ENCODE results near the gene AUTS2.
A peak's percentile ranks its signal among the peaks of the same experiment; 100 is the strongest.

Gene AUTS2

DNA sequence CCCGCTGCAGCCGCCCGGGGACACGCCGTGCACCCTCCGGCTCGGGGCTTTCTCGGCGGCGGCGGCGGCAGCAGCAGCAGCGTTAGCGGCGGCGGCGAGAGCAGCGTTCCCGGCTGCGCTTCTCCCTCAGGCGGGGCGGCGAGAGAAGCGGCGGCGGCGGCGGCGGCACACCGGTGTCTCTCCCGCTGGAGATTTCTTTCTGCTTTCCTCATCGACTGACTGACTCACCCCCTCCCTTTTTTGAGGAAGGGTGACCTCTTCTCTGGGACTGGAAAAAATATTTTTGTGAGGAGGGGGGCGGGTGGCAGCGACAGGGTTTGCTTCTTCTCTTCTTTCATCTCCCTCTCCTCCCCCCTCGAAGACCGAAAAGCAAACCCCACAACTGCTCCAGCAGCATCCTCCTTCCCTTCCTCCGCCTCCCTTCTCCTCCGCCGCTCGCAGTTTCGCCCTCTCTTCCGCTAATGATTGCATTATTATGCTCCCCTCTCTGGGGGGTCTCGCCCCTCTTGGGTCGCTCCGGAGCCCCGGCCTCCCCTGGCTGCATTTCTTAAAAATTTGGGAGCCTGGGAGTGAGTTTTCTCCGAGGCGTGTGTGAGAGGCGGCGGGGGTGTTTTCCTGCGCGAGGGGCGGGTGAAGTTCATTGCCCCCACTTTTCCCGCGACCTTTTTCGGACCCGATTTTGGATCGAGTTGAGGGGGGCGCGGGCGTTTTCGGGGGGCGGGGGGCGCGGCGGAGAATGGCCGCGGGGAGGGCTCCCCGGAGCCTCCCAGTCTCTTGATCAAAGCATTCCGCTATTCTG, 411 bp downstream of the AUTS2 start:
- H3K9me3 ChIP-seq (ENCODE audit: insufficient read depth, low read depth, low read length): no peaks in the 10 kb centered on the region
- peak overlapping the region; percentile 93 for H3K4me3 ChIP-seq (ENCODE audit: low read length, poor library complexity, severe bottlenecking)
- no peak for TF ChIP-seq EZH2phosphoT487 (IDR thresholded peaks at IDR 0.05; ENCODE audit: borderline replicate concordance)
- TF ChIP-seq, protein P1, sequence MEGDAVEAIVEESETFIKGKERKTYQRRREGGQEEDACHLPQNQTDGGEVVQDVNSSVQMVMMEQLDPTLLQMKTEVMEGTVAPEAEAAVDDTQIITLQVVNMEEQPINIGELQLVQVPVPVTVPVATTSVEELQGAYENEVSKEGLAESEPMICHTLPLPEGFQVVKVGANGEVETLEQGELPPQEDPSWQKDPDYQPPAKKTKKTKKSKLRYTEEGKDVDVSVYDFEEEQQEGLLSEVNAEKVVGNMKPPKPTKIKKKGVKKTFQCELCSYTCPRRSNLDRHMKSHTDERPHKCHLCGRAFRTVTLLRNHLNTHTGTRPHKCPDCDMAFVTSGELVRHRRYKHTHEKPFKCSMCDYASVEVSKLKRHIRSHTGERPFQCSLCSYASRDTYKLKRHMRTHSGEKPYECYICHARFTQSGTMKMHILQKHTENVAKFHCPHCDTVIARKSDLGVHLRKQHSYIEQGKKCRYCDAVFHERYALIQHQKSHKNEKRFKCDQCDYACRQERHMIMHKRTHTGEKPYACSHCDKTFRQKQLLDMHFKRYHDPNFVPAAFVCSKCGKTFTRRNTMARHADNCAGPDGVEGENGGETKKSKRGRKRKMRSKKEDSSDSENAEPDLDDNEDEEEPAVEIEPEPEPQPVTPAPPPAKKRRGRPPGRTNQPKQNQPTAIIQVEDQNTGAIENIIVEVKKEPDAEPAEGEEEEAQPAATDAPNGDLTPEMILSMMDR (conservative IDR thresholded peaks at IDR 0.05; ENCODE audit: low read length): no peak
- peak overlapping the region; percentile 79 for H3K9ac ChIP-seq (ENCODE audit: low read depth, low read length, poor library complexity, severe bottlenecking)
- peaks cover 39% of the 10 kb centered on the region for H4K20me1 ChIP-seq (ENCODE audit: insufficient read depth, low read length, poor library complexity, severe bottlenecking)
- H3K4me2 ChIP-seq (ENCODE audit: low read depth, low read length, poor library complexity, severe bottlenecking): peak overlapping the region; percentile 77
- H3K79me2 ChIP-seq (ENCODE audit: insufficient read depth, low read length): peaks cover 43% of the 10 kb centered on the region
- peaks cover 42% of the 10 kb centered on the region for H3K4me1 ChIP-seq (ENCODE audit: insufficient read depth, low read length, poor library complexity, severe bottlenecking)
- H3F3A ChIP-seq (ENCODE audit: low read depth): no peaks in the 10 kb centered on the region
- no peaks in the 10 kb centered on the region for H3K9me2 ChIP-seq (replicated peaks; ENCODE audit: low read depth, low read length)
- H3K27me3 ChIP-seq (ENCODE audit: insufficient read depth, low read length, poor library complexity, severe bottlenecking): no peaks in the 10 kb centered on the region
- peak overlapping the region; percentile 82 for H2AFZ ChIP-seq (ENCODE audit: low read length)
- no peaks in the 10 kb centered on the region for H3K36me3 ChIP-seq (ENCODE audit: insufficient read depth, low read length)

DNA sequence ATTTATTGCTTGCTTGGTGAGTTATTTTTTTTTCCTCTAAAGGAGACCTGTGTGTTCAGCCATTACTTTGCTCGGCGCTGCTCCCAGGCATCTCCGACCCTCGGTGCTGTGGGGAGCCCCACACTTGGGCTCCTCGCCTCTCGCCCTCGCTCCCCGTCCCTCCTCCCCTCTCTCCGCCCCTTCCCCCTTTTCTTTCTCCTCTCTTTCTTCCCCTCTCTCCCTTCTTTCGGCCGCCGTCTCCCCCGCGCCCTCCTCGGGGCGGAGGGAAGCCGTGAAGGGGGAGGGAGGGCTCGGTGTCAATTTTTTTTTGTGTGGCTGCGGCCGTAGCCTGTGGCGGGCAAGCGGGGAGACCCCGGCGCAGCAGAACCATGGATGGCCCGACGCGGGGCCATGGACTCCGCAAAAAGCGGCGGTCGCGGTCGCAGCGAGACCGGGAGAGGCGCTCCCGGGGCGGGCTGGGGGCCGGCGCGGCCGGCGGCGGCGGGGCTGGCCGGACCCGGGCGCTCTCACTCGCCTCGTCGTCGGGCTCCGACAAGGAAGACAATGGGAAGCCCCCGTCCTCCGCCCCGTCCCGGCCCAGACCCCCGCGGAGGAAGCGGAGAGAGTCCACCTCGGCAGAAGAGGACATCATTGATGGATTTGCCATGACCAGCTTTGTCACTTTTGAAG, 1.1 kb downstream of the AUTS2 start:
- Histone ChIP-seq H3K27me3 (ENCODE audit: insufficient read depth, low read length, poor library complexity, severe bottlenecking) (no peaks in the 10 kb centered on the region), H3K79me2 (ENCODE audit: insufficient read depth, low read length) (peaks cover 44% of the 10 kb centered on the region), H3K4me1 (ENCODE audit: insufficient read depth, low read length, poor library complexity, severe bottlenecking) (peaks cover 48% of the 10 kb centered on the region), H4K20me1 (ENCODE audit: insufficient read depth, low read length, poor library complexity, severe bottlenecking) (peaks cover 44% of the 10 kb centered on the region), H3F3A (ENCODE audit: low read depth) (no peaks in the 10 kb centered on the region), H3K9me3 (ENCODE audit: insufficient read depth, low read depth, low read length) (no peaks in the 10 kb centered on the region), H3K9ac (ENCODE audit: low read depth, low read length, poor library complexity, severe bottlenecking) (peak overlapping the region; percentile 79), H3K9me2 (replicated peaks; ENCODE audit: low read depth, low read length) (no peaks in the 10 kb centered on the region), H3K4me3 (ENCODE audit: low read length, poor library complexity, severe bottlenecking) (peak overlapping the region; percentile 93), H3K36me3 (ENCODE audit: insufficient read depth, low read length) (no peaks in the 10 kb centered on the region), H2AFZ (ENCODE audit: low read length) (peak overlapping the region; percentile 66), H3K4me2 (ENCODE audit: low read depth, low read length, poor library complexity, severe bottlenecking) (peak overlapping the region; percentile 77)
- TF ChIP-seq, protein P1 (conservative IDR thresholded peaks at IDR 0.05; ENCODE audit: low read length): no peak
- no peak for TF ChIP-seq EZH2phosphoT487 (IDR thresholded peaks at IDR 0.05; ENCODE audit: borderline replicate concordance)

DNA sequence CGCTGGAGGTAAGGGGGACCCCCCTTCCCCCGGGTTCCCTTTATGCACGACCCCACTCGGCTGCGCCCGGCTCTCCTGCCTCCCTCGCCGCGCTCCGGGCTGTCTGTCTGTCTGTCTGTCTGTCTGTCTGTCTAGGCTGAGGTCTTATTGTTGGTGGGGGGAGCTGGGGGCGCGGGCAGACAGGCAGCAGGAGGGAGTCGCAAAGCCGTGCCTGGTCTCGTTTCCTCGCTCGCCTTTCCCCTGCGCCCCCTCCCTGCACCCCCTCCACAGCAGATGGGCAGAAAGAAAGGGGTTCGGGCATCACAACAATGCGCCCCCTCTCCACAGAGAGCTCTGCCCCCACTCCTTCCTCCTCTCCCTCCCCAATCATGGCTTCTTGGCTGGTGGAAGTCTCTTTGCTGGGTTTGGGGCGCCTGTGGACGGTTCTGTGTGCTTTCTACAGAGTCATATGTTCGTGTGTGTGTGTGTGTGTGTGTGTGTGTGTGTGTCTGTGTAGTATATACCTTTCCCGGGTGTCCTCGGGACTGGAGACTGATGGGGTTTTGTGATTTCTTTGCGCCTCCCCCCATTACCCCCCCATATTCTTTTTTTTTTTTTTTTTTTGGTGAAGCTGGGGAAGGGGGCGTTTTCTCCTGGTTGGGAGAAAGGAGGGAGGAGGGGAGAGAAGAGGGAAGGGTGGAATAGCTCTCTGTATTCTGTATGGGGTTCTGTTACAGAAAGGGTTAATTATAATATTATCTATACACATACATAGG, 1.9 kb downstream of the AUTS2 start:
- peak overlapping the region; percentile 79 for H3K9ac ChIP-seq (ENCODE audit: low read depth, low read length, poor library complexity, severe bottlenecking)
- H3K4me2 ChIP-seq (ENCODE audit: low read depth, low read length, poor library complexity, severe bottlenecking): peak overlapping the region; percentile 77
- no peaks in the 10 kb centered on the region for H3K9me2 ChIP-seq (replicated peaks; ENCODE audit: low read depth, low read length)
- peaks cover 55% of the 10 kb centered on the region for H3K4me1 ChIP-seq (ENCODE audit: insufficient read depth, low read length, poor library complexity, severe bottlenecking)
- TF ChIP-seq EZH2phosphoT487 (IDR thresholded peaks at IDR 0.05; ENCODE audit: borderline replicate concordance): no peak
- TF ChIP-seq, protein P1 (conservative IDR thresholded peaks at IDR 0.05; ENCODE audit: low read length): no peak
- H3K79me2 ChIP-seq (ENCODE audit: insufficient read depth, low read length): peaks cover 51% of the 10 kb centered on the region
- H3K9me3 ChIP-seq (ENCODE audit: insufficient read depth, low read depth, low read length): no peaks in the 10 kb centered on the region
- H2AFZ ChIP-seq (ENCODE audit: low read length): no peak overlapping the region
- no peaks in the 10 kb centered on the region for H3F3A ChIP-seq (ENCODE audit: low read depth)
- H4K20me1 ChIP-seq (ENCODE audit: insufficient read depth, low read length, poor library complexity, severe bottlenecking): peaks cover 51% of the 10 kb centered on the region
- H3K36me3 ChIP-seq (ENCODE audit: insufficient read depth, low read length): no peaks in the 10 kb centered on the region
- H3K4me3 ChIP-seq (ENCODE audit: low read length, poor library complexity, severe bottlenecking): peak overlapping the region; percentile 93
- no peaks in the 10 kb centered on the region for H3K27me3 ChIP-seq (ENCODE audit: insufficient read depth, low read length, poor library complexity, severe bottlenecking)
